IMR-90 (cell line): ENCODE results near the gene PCDHB6. TPM values are rescaled to one million over a fixed set of nuclear protein-coding genes. Genes with fewer than 3 reads are reported as not detected.

Experiments
- ATAC-seq: fragments of 200-7000 bp; cut with Tn5 transposase; 2 replicates; pipeline ENCODE4 v1.9.1; 2020; ENCODE audit warnings: low read depth, mild to moderate bottlenecking, moderate library complexity
- BruUV-seq: library from RNA; stranded (reverse); fragments of 400-500 nt; replicated peaks from 2 replicates; lab custom pipeline; 2021; lab: Mats Ljungman, UMichigan
- CTCF ChIA-PET: fragments of 300-600 bp; formaldehyde crosslinking; extraction: SDS; loops from one replicate; lab custom pipeline; 2021; ENCODE audit warnings: antibody characterized with exemption; lab: Yijun Ruan, JAX
- POLR2A ChIA-PET: fragments of 300-600 bp; sonication (Branson Sonifier 250); formaldehyde crosslinking; loops from one replicate; lab custom pipeline; 2022; ENCODE audit warnings: antibody characterized with exemption; ENCODE audit not compliant: unreplicated experiment; lab: Charles Lee
- DNase-seq: peaks from one replicate; pipeline ENCODE4 v3.0.0; 2013
- H2AFZ ChIP-seq: replicated peaks from 2 replicates; pipeline ENCODE3; 2013; ENCODE audit warnings: low read length, mild to moderate bottlenecking; ENCODE audit not compliant: poor library complexity
- H2AK5ac ChIP-seq: 2 replicates; pipeline ENCODE4 v1.6.1; 2013; ENCODE audit warnings: low read depth, low read length, inconsistent platforms
- H2AK9ac ChIP-seq: replicated peaks from 2 replicates; pipeline ENCODE3; 2013; ENCODE audit warnings: mild to moderate bottlenecking, low read depth, low read length, moderate library complexity; ENCODE audit not compliant: poor library complexity
- H2BK120ac ChIP-seq: 2 replicates; pipeline ENCODE4 v1.6.1; 2013; ENCODE audit warnings: low read depth, low read length, inconsistent platforms
- H2BK15ac ChIP-seq: 3 replicates; pipeline ENCODE4 v1.6.1; 2013; ENCODE audit warnings: low read depth, low read length, inconsistent platforms
- H2BK20ac ChIP-seq: 2 replicates; pipeline ENCODE4 v1.6.1; 2013; ENCODE audit warnings: low read depth, mild to moderate bottlenecking, inconsistent platforms, low read length, moderate library complexity
- H2BK5ac ChIP-seq: 2 replicates; pipeline ENCODE4 v1.6.1; 2013; ENCODE audit warnings: mild to moderate bottlenecking, low read depth, low read length, inconsistent platforms; ENCODE audit not compliant: poor library complexity, severe bottlenecking
- H3K14ac ChIP-seq: replicated peaks from 2 replicates; pipeline ENCODE4 v1.6.1; 2013; ENCODE audit warnings: low read depth, low read length, inconsistent platforms
- H3K18ac ChIP-seq: 2 replicates; pipeline ENCODE4 v1.6.1; 2013; ENCODE audit warnings: low read depth, low read length, control low read depth
- H3K23ac ChIP-seq: 2 replicates; pipeline ENCODE4 v1.6.1; 2013; ENCODE audit warnings: low read depth, low read length, inconsistent platforms
- H3K27ac ChIP-seq: 2 replicates; pipeline ENCODE4 v1.5.1; 2013; ENCODE audit warnings: mild to moderate bottlenecking, control low read depth, low read length; ENCODE audit not compliant: insufficient read depth
- H3K27me3 ChIP-seq: 2 replicates; pipeline ENCODE4 v1.6.1; 2013; ENCODE audit warnings: low read length; ENCODE audit not compliant: control insufficient read depth, insufficient read depth
- H3K36me3 ChIP-seq: 2 replicates; pipeline ENCODE4 v1.6.1; 2013; ENCODE audit warnings: low read length, mixed read lengths; ENCODE audit not compliant: control insufficient read depth, insufficient read depth
- H3K4ac ChIP-seq: 2 replicates; pipeline ENCODE4 v1.6.1; 2013; ENCODE audit warnings: low read depth, low read length, inconsistent platforms
- H3K4me1 ChIP-seq: 2 replicates; pipeline ENCODE4 v1.6.1; 2013; ENCODE audit warnings: low read length, mixed read lengths; ENCODE audit not compliant: control insufficient read depth, insufficient read depth
- H3K4me2 ChIP-seq: 2 replicates; pipeline ENCODE4 v1.6.1; 2013; ENCODE audit warnings: low read depth, mild to moderate bottlenecking, control low read depth, low read length, moderate library complexity
- H3K4me3 ChIP-seq: 2 replicates; pipeline ENCODE4 v1.5.1; 2013; ENCODE audit warnings: low read depth, mild to moderate bottlenecking, control low read depth, low read length, moderate library complexity; ENCODE audit not compliant: insufficient read depth
- H3K56ac ChIP-seq: 2 replicates; pipeline ENCODE4 v1.6.1; 2013; ENCODE audit warnings: low read length, inconsistent platforms; ENCODE audit not compliant: insufficient read depth; ENCODE audit errors: extremely low read depth
- H3K79me1 ChIP-seq, 2 experiments: 2 replicates each; pipeline ENCODE4 v1.6.1; 2013; ENCODE audit warnings: low read length in 2 of 2, inconsistent platforms in 1 of 2, low read depth in 1 of 2
- H3K9ac ChIP-seq: 2 replicates; pipeline ENCODE4 v1.6.1; 2013; ENCODE audit warnings: low read depth, low read length, control low read depth
- H3K9me1 ChIP-seq: 2 replicates; pipeline ENCODE4 v1.6.1; 2013; ENCODE audit warnings: low read length, inconsistent platforms; ENCODE audit not compliant: insufficient read depth
- H3K9me3 ChIP-seq: 2 replicates; pipeline ENCODE4 v1.6.1; 2013; ENCODE audit warnings: low read length; ENCODE audit not compliant: control insufficient read depth, insufficient read depth
- H4K20me1 ChIP-seq: 2 replicates; pipeline ENCODE4 v1.6.1; 2013; ENCODE audit warnings: low read length, inconsistent platforms; ENCODE audit not compliant: insufficient read depth
- H4K5ac ChIP-seq: 2 replicates; pipeline ENCODE4 v1.6.1; 2013; ENCODE audit warnings: mild to moderate bottlenecking, low read depth, low read length, control low read depth
- H4K8ac ChIP-seq, 2 experiments: 2 replicates each; pipeline ENCODE4 v1.6.1; 2013; ENCODE audit warnings: low read depth in 2 of 2, low read length in 2 of 2, control low read depth in 1 of 2, inconsistent platforms in 1 of 2
- H4K91ac ChIP-seq: 2 replicates; pipeline ENCODE4 v1.6.1; 2013; ENCODE audit warnings: low read depth, low read length, inconsistent platforms; ENCODE audit not compliant: insufficient read depth
- BHLHE40 ChIP-seq: fragments of 150-350 bp; IDR thresholded peaks from 2 replicates; pipeline ENCODE4 v1.6.1; 2016; ENCODE audit warnings: mild to moderate bottlenecking, low read depth, low read length
- CTCF ChIP-seq: conservative IDR thresholded peaks from 2 replicates; pipeline ENCODE4 v1.5.1; 2012; ENCODE audit warnings: mild to moderate bottlenecking, low read depth, low read length, improper control_type of control experiment
- RAD21 ChIP-seq: IDR thresholded peaks from 2 replicates; pipeline ENCODE4 v1.6.1; 2012; ENCODE audit warnings: low read length, improper control_type of control experiment
- RFX5 ChIP-seq: IDR thresholded peaks from 2 replicates; pipeline ENCODE4 v1.8.0; 2012; ENCODE audit warnings: low read depth, mild to moderate bottlenecking, low read length, moderate library complexity
- SMC3 ChIP-seq: fragments of 150-350 bp; IDR thresholded peaks from 2 replicates; pipeline ENCODE4 v1.6.1; 2016; ENCODE audit warnings: low read depth, mild to moderate bottlenecking, antibody characterized with exemption, low read length, moderate library complexity
- WGBS, 2 experiments: methylation state at CpG; one replicate each; pipeline versions ENCODE4 v1.1.5 to v1.1.7; 2013; ENCODE audit warnings: missing lambda C conversion rate in 2 of 2; ENCODE audit not compliant: insufficient read length in 1 of 2; ENCODE audit errors: extremely low coverage in 2 of 2; 5-methylcytosine and 5-hydroxymethylcytosine counted together
- dilution Hi-C: fragments of 300-500 bp; cut with HindIII; formaldehyde crosslinking; loops from one replicate; pipeline ENCODE4 v1.14.3; 2018; ENCODE audit warnings: low sequenced_read_pairs; ENCODE audit not compliant: unreplicated experiment
- in situ Hi-C: fragments of 300-500 bp; cut with MboI; formaldehyde crosslinking; loops from 3 replicates; pipeline ENCODE4 v1.14.3; 2019; ENCODE audit warnings: low sequenced_read_pairs, inconsistent platforms, mixed read lengths
- intact Hi-C: fragments of 100-400 bp; cut with micrococcal nuclease; formaldehyde crosslinking; loops from 2 replicates; pipeline ENCODE4 v1.10.0; 2022
- polyA plus RNA-seq, 3 experiments: library from polyadenylated mRNA; depleted of rRNA; stranded (reverse); fragments of >200 nt; gene quantifications; 2 replicates each; pipeline ENCODE4 v1.2.3, GENCODE V29; 2012; ENCODE audit warnings: low replicate concordance in 1 of 3
- total RNA-seq: library from RNA; depleted of rRNA; stranded (reverse); fragments of >200 nt; gene quantifications from 2 replicates; pipeline ENCODE4 v1.2.3, GENCODE V29; 2012
- TF ChIP-seq, protein P1 (sequence below): fragments of 150-350 bp; IDR thresholded peaks from 2 replicates; pipeline ENCODE4 v1.6.1; 2016; ENCODE audit warnings: low read depth, mild to moderate bottlenecking, low read length, moderate library complexity, borderline replicate concordance

PCDHB6 gene
- total and polyA plus RNA-seq, 2 of the 4 experiments (the other 2 are of a cell fraction), result under 0.01 to 0.07 TPM

DNA sequence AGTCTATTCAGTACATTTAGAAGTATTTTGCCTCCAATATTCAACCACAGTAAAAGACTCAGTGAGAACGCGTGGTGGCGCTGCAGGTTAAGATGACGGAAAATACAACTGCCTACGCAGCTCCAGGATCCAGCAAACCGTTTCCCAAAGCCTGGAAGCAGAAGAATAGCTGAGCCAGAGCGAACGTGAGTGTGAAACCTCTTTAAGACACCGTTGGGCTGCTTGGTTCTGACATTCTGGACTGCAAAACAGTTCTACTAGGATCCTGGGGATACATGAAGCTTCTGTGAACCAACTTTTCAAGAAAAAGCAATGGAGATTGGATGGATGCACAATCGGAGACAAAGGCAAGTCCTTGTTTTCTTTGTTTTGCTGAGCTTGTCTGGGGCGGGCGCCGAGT lies 32.4 kb downstream of the PCDHB6 start, which contains the start of gene PCDHB16:
TSS of gene PCDHB16 (plus strand) at position 140 of the 400 bp plus-strand sequence. CDS start at position 313, 173 bp downstream.
- H3K4ac ChIP-seq, result no peak within 1 kb of the TSS
- BruUV-seq, result no TSS peak
- H3K9me1 ChIP-seq, result no peaks in the 10 kb centered on the region
- H3K56ac ChIP-seq, result no peak within 1 kb of the TSS
- 0 out of 2 replicates have a peak within 1 kb of the TSS, but pooled peaks have one; percentile 36 for H3K18ac ChIP-seq
- no peaks in the 10 kb centered on the region for H3K79me1 ChIP-seq
- dilution Hi-C loops (no loop called here), in situ Hi-C loops (no loop called here), intact Hi-C loops (no loop called here)
- peak; percentile 32 for DNase-seq
- H3K36me3 ChIP-seq, result no peaks in the 10 kb centered on the region
- no peak within 1 kb of the TSS for H2BK15ac ChIP-seq
- H2AK5ac ChIP-seq, result no peak within 1 kb of the TSS
- no peak within 1 kb of the TSS for H4K8ac ChIP-seq
- H3K9me3 ChIP-seq, result peaks cover 23% of the 10 kb centered on the region; the same call in 1 of the 2 replicates
- no peak within 1 kb of the TSS for H2AK9ac ChIP-seq
- no peak within 1 kb of the TSS for H3K14ac ChIP-seq
- WGBS, 2 experiments, result 17% methylated on average over 4 of the region's 13 CpGs; no CpG with 5 or more reads in 1 of the 2 experiments
- H3K23ac ChIP-seq, result no peak within 1 kb of the TSS
- no peak within 1 kb of the TSS for H2BK20ac ChIP-seq
- H2AFZ ChIP-seq, result peak within 1 kb of the TSS; percentile 58
- peak within 1 kb of the TSS; percentile 58 for H3K4me3 ChIP-seq
- no peaks in the 10 kb centered on the region for H3K4me1 ChIP-seq
- TF ChIP-seq, protein P1, sequence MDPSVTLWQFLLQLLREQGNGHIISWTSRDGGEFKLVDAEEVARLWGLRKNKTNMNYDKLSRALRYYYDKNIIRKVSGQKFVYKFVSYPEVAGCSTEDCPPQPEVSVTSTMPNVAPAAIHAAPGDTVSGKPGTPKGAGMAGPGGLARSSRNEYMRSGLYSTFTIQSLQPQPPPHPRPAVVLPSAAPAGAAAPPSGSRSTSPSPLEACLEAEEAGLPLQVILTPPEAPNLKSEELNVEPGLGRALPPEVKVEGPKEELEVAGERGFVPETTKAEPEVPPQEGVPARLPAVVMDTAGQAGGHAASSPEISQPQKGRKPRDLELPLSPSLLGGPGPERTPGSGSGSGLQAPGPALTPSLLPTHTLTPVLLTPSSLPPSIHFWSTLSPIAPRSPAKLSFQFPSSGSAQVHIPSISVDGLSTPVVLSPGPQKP, result no peak
- no peak for TF ChIP-seq BHLHE40
- TF ChIP-seq SMC3, result peak; percentile 13; the same call in 1 of the 2 replicates
- TF ChIP-seq RFX5, result no peak
- TF ChIP-seq RAD21, result peak; percentile 26; the same call in 1 of the 2 replicates
- peak; percentile 43 for TF ChIP-seq CTCF
- no peak for ATAC-seq
- ChIA-PET POLR2A (no interaction called here), CTCF (interaction anchor here (0.6 to 1.2 kb wide), 5 partner anchors 13 to 382 kb away, joined by 3 to 7 read pairs (median 4); no protein-coding TSS in a partner anchor)
- 0 out of 2 replicates have a peak within 1 kb of the TSS, but pooled peaks have one; percentile 53 for H4K5ac ChIP-seq
- no peaks in the 10 kb centered on the region for H4K20me1 ChIP-seq
- H2BK5ac ChIP-seq, result no peak within 1 kb of the TSS
- no peaks in the 10 kb centered on the region for H3K27me3 ChIP-seq
- no peak within 1 kb of the TSS for H3K27ac ChIP-seq
- no peak within 1 kb of the TSS for H4K91ac ChIP-seq
- no peak within 1 kb of the TSS for H2BK120ac ChIP-seq
- H3K9ac ChIP-seq, result peak within 1 kb of the TSS; percentile 67
- peak within 1 kb of the TSS; percentile 61; the same call in 1 of the 2 replicates for H3K4me2 ChIP-seq
